HCT116 (cell line): ENCODE measurements around the gene ZNF582. TPM values are rescaled to one million over a fixed set of nuclear protein-coding genes. Genes with fewer than 3 reads are reported as not detected.

Experiments
- ATAC-seq: fragments of 200-7000 bp; cut with Tn5 transposase; 2 replicates; pipeline ENCODE4 v1.9.1; 2020; ENCODE audit warnings: mild to moderate bottlenecking, moderate library complexity
- BruUV-seq: library from RNA; stranded (reverse); fragments of 400-500 nt; replicated peaks from 2 replicates; lab custom pipeline; 2021; lab: Mats Ljungman, UMichigan
- CTCF ChIA-PET: fragments of 300-600 bp; sonication (Branson Sonifier 250); formaldehyde crosslinking; loops from one replicate; lab custom pipeline; 2021; ENCODE audit warnings: antibody characterized with exemption; lab: Charles Lee
- POLR2A ChIA-PET: fragments of 300-600, 350-600 bp; sonication (Branson Sonifier 250); formaldehyde crosslinking; loops from one replicate; lab custom pipeline; 2021; ENCODE audit warnings: antibody characterized with exemption; lab: Charles Lee
- RAD21 ChIA-PET, 2 experiments: fragments of 300-600 bp; sonication (Branson Sonifier 250); formaldehyde crosslinking; loops; one replicate each; lab custom pipeline; 2023; ENCODE audit warnings: low total read pairs in 2 of 2; ENCODE audit not compliant: uncharacterized antibody in 2 of 2, unreplicated experiment in 2 of 2, low non-redundant PET in 1 of 2; lab: Charles Lee
- DNase-seq: peaks from one replicate; pipeline ENCODE4 v3.0.0-alpha.2; 2010; ENCODE audit warnings: low read depth, low spot score
- H2AFZ ChIP-seq: fragments of 200-600 bp; shearing (Covaris generic), sonication (generic); 2 replicates; pipeline ENCODE4 v1.6.1; 2017; ENCODE audit warnings: low read depth, mixed run types, mixed read lengths, antibody characterized with exemption, low read length; ENCODE audit not compliant: poor library complexity, severe bottlenecking
- H3K27ac ChIP-seq: 2 replicates; pipeline ENCODE4 v1.5.1; 2012; ENCODE audit warnings: low read depth, low read length
- H3K27me3 ChIP-seq: fragments of 200-600 bp; sonication (generic); 2 replicates; pipeline ENCODE4 v1.6.1; 2016; ENCODE audit warnings: mixed run types, low read length, mixed read lengths; ENCODE audit not compliant: insufficient read depth
- H3K36me3 ChIP-seq, 2 experiments: fragments of 200-500 bp in 1 of 2; fragments of 200-600 bp in 1 of 2; sonication (Bioruptor generic) in 1 of 2; sonication (generic) in 1 of 2; 2 replicates each; pipeline versions ENCODE4 v1.5.1 to v1.6.1; 2014 to 2016; ENCODE audit warnings: low read length in 2 of 2, inconsistent platforms in 1 of 2, mixed read lengths in 1 of 2, mixed run types in 1 of 2; ENCODE audit not compliant: insufficient read depth in 2 of 2, control insufficient read depth in 1 of 2
- H3K4me1 ChIP-seq, 2 experiments: fragments of 200-600 bp in 1 of 2; sonication (generic) in 1 of 2; 2 replicates each; pipeline versions ENCODE4 v1.5.1 to v1.6.1; 2012 to 2017; ENCODE audit warnings: low read length in 2 of 2, inconsistent platforms in 1 of 2, mild to moderate bottlenecking in 1 of 2, mixed read lengths in 1 of 2, mixed run types in 1 of 2, moderate library complexity in 1 of 2; ENCODE audit not compliant: insufficient read depth in 2 of 2, control insufficient read depth in 1 of 2
- H3K4me2 ChIP-seq: fragments of 200-600 bp; sonication (generic); 2 replicates; pipeline ENCODE4 v1.6.1; 2017; ENCODE audit warnings: mixed run types, low read length, mixed read lengths
- H3K4me3 ChIP-seq, 2 experiments: fragments of 200-600 bp in 1 of 2; sonication (generic) in 1 of 2; replicated peaks in 1 of 2; 2 replicates each; pipeline ENCODE4 v1.5.1; 2011 to 2016; ENCODE audit warnings: low read length in 2 of 2, control low read depth in 1 of 2, low read depth in 1 of 2, mild to moderate bottlenecking in 1 of 2, mixed read lengths in 1 of 2, mixed run types in 1 of 2
- H3K79me2 ChIP-seq: fragments of 200-600 bp; sonication (generic); 2 replicates; pipeline ENCODE4 v1.6.1; 2017; ENCODE audit warnings: mild to moderate bottlenecking, mixed run types, low read length, moderate library complexity, mixed read lengths; ENCODE audit not compliant: insufficient read depth
- H3K9ac ChIP-seq: fragments of 200-600 bp; sonication (generic); 2 replicates; pipeline ENCODE4 v1.6.1; 2016; ENCODE audit warnings: low read length, mixed read lengths
- H3K9me2 ChIP-seq: fragments of 200-600 bp; sonication (generic), shearing (Covaris generic); 2 replicates; pipeline ENCODE4 v1.6.1; 2017; ENCODE audit warnings: mixed run types, mild to moderate bottlenecking, moderate library complexity; ENCODE audit not compliant: insufficient read depth
- H3K9me3 ChIP-seq, 2 experiments: fragments of 200-500 bp in 1 of 2; fragments of 200-600 bp in 1 of 2; sonication (Bioruptor generic) in 1 of 2; sonication (generic) in 1 of 2; 2 replicates each; pipeline ENCODE4 v1.6.1; 2014 to 2017; ENCODE audit warnings: low read length in 2 of 2, mixed read lengths in 2 of 2, inconsistent platforms in 1 of 2, low read depth in 1 of 2, mild to moderate bottlenecking in 1 of 2, mixed run types in 1 of 2, moderate library complexity in 1 of 2; ENCODE audit not compliant: control insufficient read depth in 1 of 2, insufficient read depth in 1 of 2
- H4K20me1 ChIP-seq: fragments of 200-600 bp; sonication (generic), shearing (Covaris generic); 2 replicates; pipeline ENCODE4 v1.6.1; 2017; ENCODE audit warnings: mixed run types, mild to moderate bottlenecking, moderate library complexity; ENCODE audit not compliant: insufficient read depth
- CBX3 ChIP-seq: IDR thresholded peaks from 2 replicates; pipeline ENCODE4 v1.6.1; 2012; ENCODE audit warnings: low read depth
- CEBPB ChIP-seq: IDR thresholded peaks from 2 replicates; pipeline ENCODE4 v1.6.1; 2012; ENCODE audit warnings: low read depth
- EGR1 ChIP-seq: IDR thresholded peaks from 2 replicates; pipeline ENCODE4 v1.6.1; 2012; ENCODE audit warnings: low read depth
- ELF1 ChIP-seq: IDR thresholded peaks from 2 replicates; pipeline ENCODE4 v1.6.1; 2012; ENCODE audit warnings: low read depth, borderline replicate concordance
- EZH2 ChIP-seq: fragments of 200-600 bp; sonication (generic); IDR thresholded peaks from 2 replicates; pipeline ENCODE4 v1.6.1; 2017; ENCODE audit warnings: antibody characterized with exemption, mixed run types
- EZH2phosphoT487 ChIP-seq: fragments of 200-600 bp; IDR thresholded peaks from 2 replicates; pipeline ENCODE4 v1.6.1; 2018; ENCODE audit warnings: antibody characterized with exemption, borderline replicate concordance
- FOSL1 ChIP-seq: IDR thresholded peaks from 2 replicates; pipeline ENCODE4 v1.6.1; 2012; ENCODE audit warnings: low read depth
- POLR2AphosphoS5 ChIP-seq: IDR thresholded peaks from 2 replicates; pipeline ENCODE4 v1.6.1; 2011; ENCODE audit warnings: mild to moderate bottlenecking, low read depth, low read length, moderate library complexity
- RAD21 ChIP-seq: IDR thresholded peaks from 2 replicates; pipeline ENCODE4 v1.6.1; 2012; ENCODE audit warnings: low read depth, mild to moderate bottlenecking
- SIN3A ChIP-seq: IDR thresholded peaks from 2 replicates; pipeline ENCODE4 v1.6.1; 2012; ENCODE audit warnings: low read depth
- SP1 ChIP-seq: IDR thresholded peaks from 2 replicates; pipeline ENCODE4 v1.6.1; 2012; ENCODE audit warnings: low read depth
- SRF ChIP-seq: IDR thresholded peaks from 2 replicates; pipeline ENCODE4 v1.6.1; 2012; ENCODE audit warnings: low read depth
- YY1 ChIP-seq: IDR thresholded peaks from 2 replicates; pipeline ENCODE4 v1.6.1; 2011; ENCODE audit warnings: low read length, low read depth, moderate library complexity, mild to moderate bottlenecking; ENCODE audit not compliant: insufficient replicate concordance; ENCODE audit errors: extremely low read depth
- ZNF274 ChIP-seq: fragments of 200-500 bp; sonication (Bioruptor generic); IDR thresholded peaks from 2 replicates; pipeline ENCODE4 v1.6.1; 2014; ENCODE audit warnings: mild to moderate bottlenecking, low read depth, low read length, inconsistent platforms
- intact Hi-C: fragments of 100-400 bp; cut with micrococcal nuclease; formaldehyde crosslinking; loops from 2 replicates; pipeline ENCODE4 v1.10.0; 2022
- total RNA-seq: library from RNA; stranded (reverse); gene quantifications from one replicate; pipeline ENCODE4 v1.2.1, GENCODE V29; 2021; ENCODE audit not compliant: unreplicated experiment
- TF ChIP-seq, protein P1 (sequence below): IDR thresholded peaks from 2 replicates; pipeline ENCODE4 v1.6.1; 2012; ENCODE audit warnings: low read depth
- TF ChIP-seq, protein P2 (sequence below): IDR thresholded peaks from 2 replicates; pipeline ENCODE4 v1.6.1; 2011; ENCODE audit warnings: mild to moderate bottlenecking, low read length, moderate library complexity; ENCODE audit not compliant: insufficient replicate concordance; ENCODE audit errors: extremely low read depth
- TF ChIP-seq, protein P3 (sequence below), 3 experiments: fragments of 200-600 bp in 1 of 3; sonication (generic) in 1 of 3; IDR thresholded peaks in 2 of 3; conservative IDR thresholded peaks in 1 of 3; 2 replicates each; pipeline ENCODE4 v1.5.1; 2012 to 2017; ENCODE audit warnings: low read depth in 2 of 3, low read length in 2 of 3, antibody characterized with exemption in 1 of 3, borderline replicate concordance in 1 of 3, control low read depth in 1 of 3, mild to moderate bottlenecking in 1 of 3, mixed read lengths in 1 of 3, mixed run types in 1 of 3, moderate library complexity in 1 of 3; ENCODE audit not compliant: insufficient read depth in 1 of 3
- TF ChIP-seq, protein P4 (sequence below): IDR thresholded peaks from 2 replicates; pipeline ENCODE4 v1.6.1; 2012

ZNF582 gene
- total RNA-seq, 1 experiment from 2014 or later = not detected

DNA sequence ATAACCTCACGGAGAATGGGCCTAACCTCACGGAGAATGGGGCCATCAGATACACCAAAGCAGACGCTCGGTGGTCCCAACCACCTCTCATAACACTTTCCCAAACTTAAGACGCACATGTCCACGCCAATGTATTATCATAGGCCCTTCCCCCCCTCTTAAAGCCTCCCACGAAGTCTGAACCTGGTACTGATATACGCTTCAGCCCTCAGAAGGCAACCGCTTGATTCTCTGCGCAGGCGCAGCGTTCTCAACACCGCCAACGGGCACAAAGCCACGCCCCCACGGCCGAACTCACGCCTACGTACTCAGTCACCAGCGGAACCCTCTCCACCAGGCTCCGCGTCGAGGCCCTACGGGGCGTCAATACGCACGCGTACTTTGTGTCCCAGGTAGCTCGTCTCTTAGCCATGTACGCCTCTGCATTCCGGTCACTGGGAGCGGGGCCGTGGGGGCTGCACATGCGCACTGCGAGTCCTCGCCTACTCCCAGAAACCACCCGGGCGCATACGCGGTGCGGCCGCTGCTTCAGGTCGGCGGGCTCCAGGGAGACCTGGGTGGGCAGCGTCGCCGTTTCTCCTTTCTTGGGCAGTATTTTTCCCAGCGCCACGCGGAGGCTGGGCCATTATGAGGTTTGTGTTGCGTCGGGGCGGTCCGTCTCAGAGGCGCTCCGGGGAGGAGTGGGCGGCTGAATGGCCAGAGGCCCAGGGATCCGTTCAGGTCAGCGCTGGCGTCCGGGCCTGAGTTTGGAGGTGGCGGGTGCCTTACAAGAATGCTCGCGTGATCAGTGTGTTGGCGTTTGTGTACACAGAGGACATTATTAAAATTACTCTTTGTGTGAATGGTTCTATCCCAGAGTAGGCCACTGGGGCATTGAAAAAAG lies 25.3 kb downstream of the ZNF582 start:
- no peak for ATAC-seq
- Histone ChIP-seq H3K4me3 (no peak overlapping the region), H3K4me2 (no peak overlapping the region), H3K27ac (no peak overlapping the region), H3K9me2 (no peaks in the 10 kb centered on the region), H3K4me1 (no peaks in the 10 kb centered on the region), H3K27me3 (no peaks in the 10 kb centered on the region), H3K36me3 (no peaks in the 10 kb centered on the region), H3K79me2 (no peaks in the 10 kb centered on the region), H4K20me1 (no peaks in the 10 kb centered on the region), H3K9me3 (peaks cover 0 to 6% of the 10 kb centered on the region in 2 experiments; a peak in 2 of 4 replicates), H3K9ac (no peak overlapping the region)
- intact Hi-C loops = no loop called here
- ChIA-PET CTCF (no interaction called here), POLR2A (no interaction called here)
- TF ChIP-seq POLR2AphosphoS5 (no peak), YY1 (no peak), EZH2 (no peak), CEBPB (no peak), EGR1 (no peak), SRF (no peak), SP1 (no peak), ELF1 (no peak), ZNF274 (no peak), EZH2phosphoT487 (no peak), RAD21 (no peak), SIN3A (no peak), FOSL1 (no peak), CBX3 (no peak)
- TF ChIP-seq, protein P1, sequence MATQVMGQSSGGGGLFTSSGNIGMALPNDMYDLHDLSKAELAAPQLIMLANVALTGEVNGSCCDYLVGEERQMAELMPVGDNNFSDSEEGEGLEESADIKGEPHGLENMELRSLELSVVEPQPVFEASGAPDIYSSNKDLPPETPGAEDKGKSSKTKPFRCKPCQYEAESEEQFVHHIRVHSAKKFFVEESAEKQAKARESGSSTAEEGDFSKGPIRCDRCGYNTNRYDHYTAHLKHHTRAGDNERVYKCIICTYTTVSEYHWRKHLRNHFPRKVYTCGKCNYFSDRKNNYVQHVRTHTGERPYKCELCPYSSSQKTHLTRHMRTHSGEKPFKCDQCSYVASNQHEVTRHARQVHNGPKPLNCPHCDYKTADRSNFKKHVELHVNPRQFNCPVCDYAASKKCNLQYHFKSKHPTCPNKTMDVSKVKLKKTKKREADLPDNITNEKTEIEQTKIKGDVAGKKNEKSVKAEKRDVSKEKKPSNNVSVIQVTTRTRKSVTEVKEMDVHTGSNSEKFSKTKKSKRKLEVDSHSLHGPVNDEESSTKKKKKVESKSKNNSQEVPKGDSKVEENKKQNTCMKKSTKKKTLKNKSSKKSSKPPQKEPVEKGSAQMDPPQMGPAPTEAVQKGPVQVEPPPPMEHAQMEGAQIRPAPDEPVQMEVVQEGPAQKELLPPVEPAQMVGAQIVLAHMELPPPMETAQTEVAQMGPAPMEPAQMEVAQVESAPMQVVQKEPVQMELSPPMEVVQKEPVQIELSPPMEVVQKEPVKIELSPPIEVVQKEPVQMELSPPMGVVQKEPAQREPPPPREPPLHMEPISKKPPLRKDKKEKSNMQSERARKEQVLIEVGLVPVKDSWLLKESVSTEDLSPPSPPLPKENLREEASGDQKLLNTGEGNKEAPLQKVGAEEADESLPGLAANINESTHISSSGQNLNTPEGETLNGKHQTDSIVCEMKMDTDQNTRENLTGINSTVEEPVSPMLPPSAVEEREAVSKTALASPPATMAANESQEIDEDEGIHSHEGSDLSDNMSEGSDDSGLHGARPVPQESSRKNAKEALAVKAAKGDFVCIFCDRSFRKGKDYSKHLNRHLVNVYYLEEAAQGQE = no peak
- TF ChIP-seq, protein P2, sequence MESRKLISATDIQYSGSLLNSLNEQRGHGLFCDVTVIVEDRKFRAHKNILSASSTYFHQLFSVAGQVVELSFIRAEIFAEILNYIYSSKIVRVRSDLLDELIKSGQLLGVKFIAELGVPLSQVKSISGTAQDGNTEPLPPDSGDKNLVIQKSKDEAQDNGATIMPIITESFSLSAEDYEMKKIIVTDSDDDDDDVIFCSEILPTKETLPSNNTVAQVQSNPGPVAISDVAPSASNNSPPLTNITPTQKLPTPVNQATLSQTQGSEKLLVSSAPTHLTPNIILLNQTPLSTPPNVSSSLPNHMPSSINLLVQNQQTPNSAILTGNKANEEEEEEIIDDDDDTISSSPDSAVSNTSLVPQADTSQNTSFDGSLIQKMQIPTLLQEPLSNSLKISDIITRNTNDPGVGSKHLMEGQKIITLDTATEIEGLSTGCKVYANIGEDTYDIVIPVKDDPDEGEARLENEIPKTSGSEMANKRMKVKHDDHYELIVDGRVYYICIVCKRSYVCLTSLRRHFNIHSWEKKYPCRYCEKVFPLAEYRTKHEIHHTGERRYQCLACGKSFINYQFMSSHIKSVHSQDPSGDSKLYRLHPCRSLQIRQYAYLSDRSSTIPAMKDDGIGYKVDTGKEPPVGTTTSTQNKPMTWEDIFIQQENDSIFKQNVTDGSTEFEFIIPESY = no peak
- TF ChIP-seq, protein P3, sequence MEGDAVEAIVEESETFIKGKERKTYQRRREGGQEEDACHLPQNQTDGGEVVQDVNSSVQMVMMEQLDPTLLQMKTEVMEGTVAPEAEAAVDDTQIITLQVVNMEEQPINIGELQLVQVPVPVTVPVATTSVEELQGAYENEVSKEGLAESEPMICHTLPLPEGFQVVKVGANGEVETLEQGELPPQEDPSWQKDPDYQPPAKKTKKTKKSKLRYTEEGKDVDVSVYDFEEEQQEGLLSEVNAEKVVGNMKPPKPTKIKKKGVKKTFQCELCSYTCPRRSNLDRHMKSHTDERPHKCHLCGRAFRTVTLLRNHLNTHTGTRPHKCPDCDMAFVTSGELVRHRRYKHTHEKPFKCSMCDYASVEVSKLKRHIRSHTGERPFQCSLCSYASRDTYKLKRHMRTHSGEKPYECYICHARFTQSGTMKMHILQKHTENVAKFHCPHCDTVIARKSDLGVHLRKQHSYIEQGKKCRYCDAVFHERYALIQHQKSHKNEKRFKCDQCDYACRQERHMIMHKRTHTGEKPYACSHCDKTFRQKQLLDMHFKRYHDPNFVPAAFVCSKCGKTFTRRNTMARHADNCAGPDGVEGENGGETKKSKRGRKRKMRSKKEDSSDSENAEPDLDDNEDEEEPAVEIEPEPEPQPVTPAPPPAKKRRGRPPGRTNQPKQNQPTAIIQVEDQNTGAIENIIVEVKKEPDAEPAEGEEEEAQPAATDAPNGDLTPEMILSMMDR (IDR thresholded peaks at IDR 0.05 in 2 of 3, conservative IDR thresholded peaks at IDR 0.05 in 1 of 3; ENCODE audit: borderline replicate concordance in 1 of 3, insufficient read depth in 1 of 3, low read depth in 2 of 3, low read length in 2 of 3) = no peak
- TF ChIP-seq, protein P4, sequence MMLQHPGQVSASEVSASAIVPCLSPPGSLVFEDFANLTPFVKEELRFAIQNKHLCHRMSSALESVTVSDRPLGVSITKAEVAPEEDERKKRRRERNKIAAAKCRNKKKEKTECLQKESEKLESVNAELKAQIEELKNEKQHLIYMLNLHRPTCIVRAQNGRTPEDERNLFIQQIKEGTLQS = no peak
- TF ChIP-seq, all 23 proteins: peak for 0
- no peak for DNase-seq
- no peak overlapping the region for H2AFZ ChIP-seq
- RAD21 ChIA-PET = no interaction called here
- BruUV-seq = no TSS peak
